Measurements from ENCODE around the gene CCDC175. TPM values are rescaled to one million over a fixed set of nuclear protein-coding genes. Genes with fewer than 3 reads are reported as not detected.

CCDC175 gene
- total RNA-seq, 2 donors from 2014 or later, result not detected

DNA sequence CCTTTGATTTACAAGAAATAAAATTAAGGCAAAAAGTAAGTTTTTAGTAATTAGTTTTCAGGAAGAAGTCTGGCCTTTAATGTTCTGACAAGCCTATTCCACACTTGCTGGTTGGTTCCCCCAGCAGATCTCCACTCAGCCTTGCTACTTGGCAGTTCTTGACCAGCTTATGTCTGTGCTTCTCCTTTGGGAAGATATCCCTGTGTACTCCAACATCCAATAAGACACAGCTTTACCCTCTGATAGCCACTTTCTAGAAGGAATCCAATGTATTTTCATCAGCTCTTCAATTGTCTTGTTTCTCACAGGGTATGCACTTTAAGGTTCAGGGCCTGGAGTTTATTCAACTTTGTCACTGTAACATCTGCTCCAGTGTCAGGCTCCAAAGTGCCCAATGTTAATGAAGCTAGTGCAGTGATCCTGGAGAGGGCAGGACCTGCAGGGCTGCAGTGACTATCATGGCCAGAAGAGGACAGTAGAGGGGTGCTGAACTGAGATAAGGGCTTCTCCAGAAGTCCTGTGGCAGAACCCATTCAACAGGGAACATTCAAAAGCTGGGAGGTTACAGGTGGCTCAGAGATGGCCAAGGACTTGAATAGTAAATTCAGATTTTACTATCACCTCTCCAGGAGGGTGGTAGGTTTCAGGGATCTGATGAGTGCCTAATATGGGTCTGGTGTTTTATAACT is 69.4 kb downstream of the CCDC175 start:
- peak; percentile 66 to 84 for ATAC-seq
- Mint-ChIP-seq H3K9me3 (no peaks in the 10 kb centered on the region), H3K36me3 (no peaks in the 10 kb centered on the region), H3K27ac (no peak overlapping the region)
- peak in 1 of 2 donors; percentile 61 for DNase-seq (ENCODE audit: low spot score in 2 of 2)

- ATAC-seq, result no peak
- no peak overlapping the region for H3K27ac Mint-ChIP-seq
- no peak for DNase-seq (ENCODE audit: low spot score in 2 of 2)
- H3K36me3 Mint-ChIP-seq, result peaks cover 0 to 4% of the 10 kb centered on the region in 2 donors
- H3K9me3 Mint-ChIP-seq, result no peaks in the 10 kb centered on the region
Observed at GRCh38 chr14:59503256-59503655, 73.4 kb downstream of the CCDC175 start.

DNA sequence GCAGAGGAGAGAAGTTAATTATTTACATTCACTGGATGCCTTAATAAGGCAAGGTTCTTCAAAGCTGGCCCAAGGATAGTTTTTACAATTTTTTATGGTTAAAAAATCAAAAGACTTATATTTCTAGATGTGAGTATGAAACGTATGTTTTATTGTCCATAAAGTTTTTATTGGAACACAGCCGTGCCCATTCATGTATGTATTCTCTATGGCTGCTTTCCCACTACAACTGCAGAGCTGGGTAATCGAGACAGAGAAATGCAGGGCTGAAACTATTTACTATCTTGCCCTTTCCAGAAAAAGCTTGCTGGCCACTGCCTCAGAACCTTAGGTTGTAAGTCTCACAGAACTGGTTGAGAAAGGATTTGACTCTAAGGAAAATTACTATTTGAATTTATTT is 75.9 kb downstream of the CCDC175 start:
- Mint-ChIP-seq H3K36me3 (peaks cover 0 to 4% of the 10 kb centered on the region in 2 donors), H3K27ac (no peak overlapping the region)
- no peak for ATAC-seq

GRCh38 chr14:59492384-59492783 is 84.2 kb downstream of the CCDC175 start:
- Mint-ChIP-seq H3K9me3 (no peaks in the 10 kb centered on the region), H3K36me3 (peaks cover 37 to 38% of the 10 kb centered on the region in 2 donors), H3K27ac (no peak overlapping the region)
- no peak for DNase-seq (ENCODE audit: low spot score in 2 of 2)
- no peak for ATAC-seq

More for the DNA sequence above, 75.9 kb downstream of the CCDC175 start:
- DNase-seq (ENCODE audit: low spot score in 2 of 2), result no peak
- H3K9me3 Mint-ChIP-seq, result no peaks in the 10 kb centered on the region

DNA sequence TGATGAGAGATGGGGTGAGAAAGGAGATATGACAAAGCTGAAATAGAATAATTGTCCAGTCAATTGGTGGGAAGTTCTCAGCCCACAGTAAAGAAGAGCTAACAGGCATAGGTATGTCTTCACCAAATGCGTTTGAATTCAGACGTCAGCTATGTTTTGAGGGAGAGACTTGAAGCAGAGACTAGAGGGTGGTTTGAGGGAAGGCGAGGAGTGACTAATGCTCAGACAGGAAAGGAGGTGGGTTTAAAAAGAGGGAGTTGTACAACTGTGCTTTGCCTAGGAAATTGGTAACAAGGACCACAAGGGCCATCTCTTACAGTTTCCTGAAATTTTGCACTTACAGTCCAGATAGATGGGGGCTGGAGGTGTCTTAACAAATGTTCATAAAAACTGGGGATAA is 85.9 kb downstream of the CCDC175 start:
- ATAC-seq, result no peak
- Mint-ChIP-seq H3K9me3 (no peaks in the 10 kb centered on the region), H3K27ac (no peak overlapping the region), H3K36me3 (peaks cover 37 to 38% of the 10 kb centered on the region in 2 donors)
- DNase-seq (ENCODE audit: low spot score in 2 of 2), result no peak

DNA sequence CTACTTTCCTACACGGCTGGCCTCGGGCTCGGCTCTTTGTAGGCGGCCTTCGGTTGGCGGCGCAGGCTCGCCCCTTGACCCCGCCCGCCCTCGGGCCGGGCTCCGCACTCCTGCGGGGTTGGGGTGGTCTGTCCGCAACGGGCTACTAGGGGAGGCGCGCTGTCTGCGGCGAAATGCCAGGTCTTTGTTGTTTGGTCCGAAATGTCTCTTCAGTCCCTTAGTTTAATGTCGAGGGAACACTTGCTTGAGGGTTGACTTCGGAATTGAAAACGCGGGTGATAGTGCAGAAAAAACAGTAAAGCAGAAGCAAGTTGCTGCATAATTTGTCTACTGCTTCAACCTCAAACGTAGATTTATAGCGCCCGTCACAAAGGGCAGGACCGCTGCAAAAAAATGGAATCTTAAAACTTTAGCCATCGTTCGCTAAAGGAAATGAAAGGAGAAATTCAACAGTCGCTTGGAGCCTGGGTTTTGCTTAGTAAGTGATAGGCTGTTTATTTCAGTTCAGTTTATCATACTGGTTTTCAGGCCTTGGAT is 91.9 kb downstream of the CCDC175 start:
- no peak for DNase-seq (ENCODE audit: low spot score in 2 of 2)
- ATAC-seq, result peak; percentile 59 to 65
- peak overlapping the region; percentile 87 to 90 for H3K27ac Mint-ChIP-seq
- H3K36me3 Mint-ChIP-seq, result peaks cover 25 to 35% of the 10 kb centered on the region in 2 donors
- H3K9me3 Mint-ChIP-seq, result no peaks in the 10 kb centered on the region

GRCh38 chr14:59483819-59484638 is 92.6 kb downstream of the CCDC175 start, which contains the start of the genes JKAMP and L3HYPDH:
TSS of gene JKAMP (plus strand) at chr14:59484517. CDS start at chr14:59484590, 73 bp downstream.
TSS of gene L3HYPDH (minus strand) at chr14:59484408. CDS start at chr14:59484316, 92 bp downstream.
- H3K27ac Mint-ChIP-seq, result peak within 1 kb of the TSS; percentile 90 to 92
- ATAC-seq (peak; percentile 95 to 98), DNase-seq (ENCODE audit: low spot score in 2 of 2) (peak; percentile 94 to 96)
- H3K9me3 Mint-ChIP-seq, result no peaks in the 10 kb centered on the region
- H3K36me3 Mint-ChIP-seq, result peaks cover 18 to 30% of the 10 kb centered on the region in 2 donors

DNA sequence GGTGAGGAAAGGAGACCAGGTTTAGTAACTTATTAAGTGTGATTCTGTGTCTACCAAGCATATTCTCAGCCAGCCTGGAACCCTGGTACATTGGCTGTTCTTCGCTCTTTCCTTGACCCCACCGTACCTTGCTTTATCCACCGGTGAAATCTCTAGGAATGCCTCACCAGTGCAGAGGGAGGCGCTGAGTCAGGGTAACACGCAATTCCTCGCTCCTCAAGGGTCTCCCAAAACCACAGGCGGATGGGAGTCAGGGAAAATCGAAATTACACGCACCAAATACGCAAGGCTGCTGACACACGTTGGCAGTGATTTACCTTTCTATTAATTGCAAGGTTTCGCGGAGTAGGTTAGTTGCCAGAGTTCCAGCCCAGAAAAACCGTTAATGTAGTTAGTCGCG is 93.2 kb downstream of the CCDC175 start:
- Mint-ChIP-seq H3K9me3 (no peaks in the 10 kb centered on the region), H3K27ac (peak overlapping the region; percentile 90 to 92), H3K36me3 (peaks cover 13 to 23% of the 10 kb centered on the region in 2 donors)
- ATAC-seq (no peak), DNase-seq (ENCODE audit: low spot score in 2 of 2) (no peak)

GRCh38 chr14:59482541-59483331 is 93.9 kb downstream of the CCDC175 start:
- H3K27ac Mint-ChIP-seq, result peak overlapping the region; percentile 90 to 92
- ATAC-seq (no peak), DNase-seq (ENCODE audit: low spot score in 2 of 2) (no peak)
- H3K36me3 Mint-ChIP-seq, result peaks cover 13 to 20% of the 10 kb centered on the region in 2 donors
- H3K9me3 Mint-ChIP-seq, result no peaks in the 10 kb centered on the region

- H3K36me3 Mint-ChIP-seq, result peaks cover 13 to 20% of the 10 kb centered on the region in 2 donors
- DNase-seq (ENCODE audit: low spot score in 2 of 2), result no peak
- H3K9me3 Mint-ChIP-seq, result no peaks in the 10 kb centered on the region
- no peak for ATAC-seq
- H3K27ac Mint-ChIP-seq, result peak overlapping the region; percentile 29 to 90
Observed at GRCh38 chr14:59481871-59482540, 94.6 kb downstream of the CCDC175 start.

GRCh38 chr14:59481407-59481806 is 95.2 kb downstream of the CCDC175 start:
- DNase-seq (ENCODE audit: low spot score in 2 of 2) (no peak), ATAC-seq (no peak)
- Mint-ChIP-seq H3K27ac (no peak overlapping the region), H3K36me3 (peaks cover 13 to 20% of the 10 kb centered on the region in 2 donors), H3K9me3 (no peaks in the 10 kb centered on the region)

DNA sequence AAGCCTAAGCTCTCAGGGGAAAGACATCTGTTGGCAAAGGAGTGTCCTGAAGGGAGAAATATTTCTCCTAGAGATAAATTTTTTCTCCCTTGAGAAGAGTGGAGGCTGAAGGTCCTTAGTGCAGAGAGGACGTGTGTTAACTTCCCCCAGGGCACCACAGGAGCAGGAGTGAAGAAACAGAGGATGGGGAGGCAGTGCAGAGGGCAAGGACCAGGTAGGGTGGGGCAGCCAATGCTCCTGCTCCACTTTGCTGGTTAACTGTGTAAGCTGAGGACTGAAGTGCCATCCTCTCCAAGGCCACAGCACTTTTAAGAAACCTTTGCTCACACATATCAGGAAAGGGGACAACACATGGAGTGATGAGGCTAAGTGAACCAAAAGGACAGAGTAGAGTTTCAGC is 96.4 kb downstream of the CCDC175 start:
- Mint-ChIP-seq H3K27ac (peak overlapping the region in 1 of 2 donors; percentile 70), H3K9me3 (no peaks in the 10 kb centered on the region), H3K36me3 (peaks cover 13 to 19% of the 10 kb centered on the region in 2 donors)
- ATAC-seq (no peak), DNase-seq (ENCODE audit: low spot score in 2 of 2) (no peak)

- ATAC-seq (no peak), DNase-seq (ENCODE audit: low spot score in 2 of 2) (no peak)
- Mint-ChIP-seq H3K36me3 (peaks cover 13% of the 10 kb centered on the region in 2 donors), H3K27ac (no peak overlapping the region), H3K9me3 (no peaks in the 10 kb centered on the region)
Observed at GRCh38 chr14:59478540-59478939, 98.1 kb downstream of the CCDC175 start.

GRCh38 chr14:59475709-59476108 is 100.9 kb downstream of the CCDC175 start:
- Mint-ChIP-seq H3K9me3 (no peaks in the 10 kb centered on the region), H3K36me3 (peaks cover 5 to 10% of the 10 kb centered on the region in 2 donors), H3K27ac (no peak overlapping the region)
- ATAC-seq (no peak), DNase-seq (ENCODE audit: low spot score in 2 of 2) (no peak)

DNA sequence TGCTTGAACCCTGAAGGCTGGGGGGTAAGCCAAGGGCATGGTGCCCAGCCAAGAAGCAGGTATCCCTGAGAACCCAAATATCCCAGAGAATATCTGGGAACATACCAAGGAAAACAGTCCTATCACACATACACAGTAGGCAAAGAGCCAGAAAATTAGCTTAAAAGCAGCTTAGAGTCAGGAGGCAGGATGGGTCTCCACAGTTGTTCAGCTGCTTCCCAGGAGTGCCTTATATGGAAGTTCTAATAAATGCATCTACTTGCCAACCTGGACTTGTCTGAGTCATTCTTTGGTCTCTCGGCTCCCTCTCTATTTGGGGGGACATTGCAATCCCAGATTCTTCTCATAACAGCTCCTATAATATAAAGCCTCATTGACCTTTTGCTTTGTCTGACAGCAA is 102.4 kb downstream of the CCDC175 start:
- DNase-seq (ENCODE audit: low spot score in 2 of 2) (no peak), ATAC-seq (no peak)
- peaks cover 0 to 6% of the 10 kb centered on the region in 2 donors for H3K36me3 Mint-ChIP-seq
- no peak overlapping the region for H3K27ac Mint-ChIP-seq
- H3K9me3 Mint-ChIP-seq, result no peaks in the 10 kb centered on the region
